Ureter (tissue), 1 donor: ENCODE data around the gene CENPF. TPM values are rescaled to one million over a fixed set of nuclear protein-coding genes. Genes with fewer than 3 reads are reported as not detected.
"Not testable (repeated sequence)": the region's sequence is repeated elsewhere in the genome, so short reads cannot be mapped to it uniquely, and the experiment has no call there.

Source experiments
- DNase-seq: peaks from one replicate; pipeline ENCODE4 v3.0.0-alpha.2; 2020; ENCODE audit warnings: low spot score
- total RNA-seq: library from RNA; stranded (reverse); gene quantifications from one replicate; pipeline ENCODE4 v1.2.4, GENCODE V29; 2023
- donor health status: DM: yes; HTN: yes; CAD: no.

Gene CENPF
- total RNA-seq, 1 donor from 2014 or later = 0.60 TPM

- DNase-seq = peak; percentile 41
Measured at GRCh38 chr1:214658785-214659184, 55.8 kb downstream of the CENPF start.

- no peak for DNase-seq
Measured at GRCh38 chr1:214660190-214660589, 57.2 kb downstream of the CENPF start.

- peak; percentile 47 for DNase-seq
Measured at GRCh38 chr1:214660900-214661299, 57.9 kb downstream of the CENPF start.

DNA sequence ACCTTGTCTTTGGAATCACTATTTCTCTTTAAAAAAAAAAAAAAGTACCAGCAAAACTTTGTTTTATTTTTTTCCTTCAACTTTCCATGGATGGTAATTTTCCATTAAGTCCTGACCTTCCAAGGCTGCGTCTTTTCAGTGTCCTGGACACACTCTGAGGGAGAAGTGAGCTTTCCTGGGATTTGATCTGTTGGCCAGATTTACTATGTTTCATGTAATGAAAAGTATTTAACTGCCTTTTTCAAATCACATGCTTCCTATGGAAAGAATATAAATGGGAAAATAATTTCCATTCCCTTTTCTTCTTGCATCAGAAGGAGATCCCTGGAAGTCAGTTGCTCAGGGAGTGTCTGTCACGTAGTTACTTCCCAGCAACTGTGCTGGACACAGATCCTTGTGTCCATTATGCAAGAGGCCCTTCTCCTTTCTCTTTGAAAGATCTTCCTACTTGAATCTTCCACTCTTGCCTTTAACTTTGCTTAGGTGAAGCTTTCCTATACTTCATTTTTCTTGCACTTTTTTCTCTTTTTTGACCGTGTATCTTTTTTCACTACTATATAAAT lies 59.3 kb downstream of the CENPF start:
- no peak for DNase-seq

DNA sequence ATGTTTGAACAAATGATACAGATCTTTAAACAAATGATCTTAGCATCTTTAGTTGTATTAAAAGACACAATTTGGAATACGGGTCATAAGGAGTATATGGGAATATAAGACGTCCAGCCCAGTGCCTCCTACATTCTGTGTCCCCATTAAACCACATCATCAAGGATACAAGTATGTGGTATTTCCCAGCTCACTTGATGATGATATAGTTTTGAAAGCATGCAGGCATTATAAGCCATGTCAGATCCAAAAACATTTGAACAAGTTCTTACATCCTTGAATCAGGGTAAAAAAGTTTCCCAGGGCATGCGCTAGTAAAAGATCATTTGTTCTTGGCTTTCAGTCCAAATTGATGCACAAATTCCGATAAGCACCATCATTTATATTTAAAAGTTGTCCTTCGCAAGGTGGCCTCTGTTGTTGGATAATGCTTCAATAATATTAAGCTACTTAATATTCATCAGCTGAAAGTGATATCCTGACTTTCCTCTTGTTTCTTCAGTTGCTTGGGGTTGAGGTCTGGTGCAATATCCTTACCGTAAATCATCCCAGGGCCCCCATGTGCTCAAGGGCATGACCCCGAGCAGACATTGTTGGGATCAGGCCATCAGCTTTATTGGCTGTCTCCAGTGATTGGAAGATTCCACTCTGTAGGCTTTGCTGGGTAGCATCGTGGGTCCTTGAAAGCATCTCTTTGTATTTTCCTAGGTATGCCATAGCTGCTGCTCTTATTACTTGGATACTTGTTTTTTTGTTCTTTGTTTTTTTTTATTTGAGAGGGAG lies 61.8 kb downstream of the CENPF start:
- no peak for DNase-seq

DNA sequence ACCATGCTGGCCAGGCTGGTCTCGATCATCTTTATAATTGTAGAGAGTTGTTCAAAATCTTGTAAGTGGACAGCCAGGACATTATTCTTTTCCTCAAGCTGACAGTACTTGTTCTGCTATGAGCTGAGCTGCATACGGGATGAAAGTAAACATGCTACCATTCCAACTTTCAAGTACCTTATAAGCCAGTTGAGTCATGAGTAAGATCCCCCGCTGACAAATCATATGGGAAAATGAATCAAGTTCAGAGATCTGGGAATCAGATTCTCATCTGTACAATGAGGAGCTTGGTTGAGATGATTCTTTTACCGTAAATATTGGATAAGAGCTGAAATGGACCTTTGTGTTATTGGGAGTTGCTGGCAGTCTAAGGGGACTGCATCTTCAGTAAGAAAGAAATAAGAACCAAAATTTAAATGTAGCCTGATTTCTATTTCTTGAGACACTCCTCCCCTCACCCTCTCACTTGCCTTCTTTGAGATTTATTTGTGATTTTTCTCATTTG lies 62.7 kb downstream of the CENPF start:
- DNase-seq = no peak

DNA sequence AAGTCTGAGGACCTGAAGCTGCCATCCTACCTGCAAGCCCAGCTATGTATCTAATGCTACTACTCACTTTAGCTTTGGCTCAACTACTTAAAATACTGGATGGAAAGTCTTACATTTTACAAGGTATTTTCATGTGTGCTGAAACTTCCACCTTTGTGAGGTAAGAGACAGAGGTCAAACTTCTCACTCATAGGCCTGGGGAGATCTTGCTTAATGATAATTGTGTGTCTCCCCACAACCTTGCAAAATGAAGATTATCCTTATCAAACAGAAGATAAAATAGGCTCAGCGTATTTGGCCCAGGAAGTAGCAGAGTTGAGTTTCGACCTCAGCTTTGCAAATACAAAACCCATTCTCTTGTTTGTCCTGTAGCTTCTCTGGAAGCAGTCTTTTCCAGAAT lies 63.7 kb downstream of the CENPF start:
- DNase-seq = no peak

DNA sequence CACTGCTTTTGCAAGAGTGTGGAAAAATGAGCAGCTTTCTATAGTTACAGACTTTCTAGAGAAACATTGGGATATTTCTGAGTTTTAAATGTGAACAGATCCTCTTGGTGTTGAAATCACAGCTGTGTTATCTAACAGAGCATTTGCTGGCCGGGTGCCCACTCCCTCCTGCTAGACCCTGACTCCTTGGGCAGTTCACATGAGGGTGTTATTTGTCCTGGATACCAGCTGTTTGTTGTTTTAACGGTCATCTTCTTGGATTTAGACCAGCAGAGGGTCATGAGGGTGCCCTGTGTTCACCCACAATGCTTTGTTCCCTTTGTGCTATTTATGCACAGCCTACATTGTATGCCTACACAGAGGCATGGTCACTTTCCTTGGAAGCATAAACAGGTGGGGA lies 67.1 kb downstream of the CENPF start:
- peak; percentile 46 for DNase-seq

DNA sequence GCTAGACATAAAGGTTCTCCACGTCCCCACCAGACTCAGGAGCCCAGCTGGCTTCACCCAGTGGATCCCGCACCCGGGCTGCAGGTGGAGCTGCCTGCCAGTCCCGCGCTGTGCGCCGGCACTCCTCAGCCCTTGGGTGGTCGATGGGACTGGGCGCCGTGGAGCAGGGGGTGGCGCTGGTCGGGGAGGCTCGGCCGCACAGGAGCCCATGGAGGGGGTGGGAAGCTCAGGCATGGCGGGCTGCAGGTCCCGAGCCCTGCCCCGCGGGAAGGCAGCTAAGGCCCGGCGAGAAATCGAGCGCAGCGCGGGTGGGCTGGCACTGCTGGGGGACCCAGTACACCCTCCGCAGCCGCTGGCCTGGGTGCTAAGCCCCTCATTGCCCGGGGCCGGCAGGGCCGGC lies 70.0 kb downstream of the CENPF start:
- DNase-seq = not testable (repeated sequence)

DNA sequence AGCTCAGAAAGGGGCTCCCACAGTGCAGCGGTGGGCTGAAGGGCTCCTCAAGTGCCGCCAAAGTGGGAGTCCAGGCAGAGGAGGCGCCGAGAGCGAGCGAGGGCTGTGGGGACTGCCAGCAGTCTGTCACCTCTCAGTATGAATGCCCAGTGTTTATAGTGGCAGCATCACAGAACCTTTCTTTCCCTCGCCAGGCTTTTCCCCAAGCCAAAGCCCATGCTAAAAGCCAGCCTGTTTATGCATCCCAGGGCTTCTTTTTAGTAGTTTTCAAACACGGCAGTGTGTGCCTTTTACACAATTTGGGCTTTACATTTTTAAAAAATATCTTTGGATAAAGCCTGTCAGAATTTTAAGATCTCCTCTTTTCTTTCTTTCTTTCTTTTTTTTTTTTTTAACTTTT lies 70.6 kb downstream of the CENPF start:
- DNase-seq = no peak

- not testable (repeated sequence) for DNase-seq
Measured at GRCh38 chr1:214675524-214675923, 72.5 kb downstream of the CENPF start.

DNA sequence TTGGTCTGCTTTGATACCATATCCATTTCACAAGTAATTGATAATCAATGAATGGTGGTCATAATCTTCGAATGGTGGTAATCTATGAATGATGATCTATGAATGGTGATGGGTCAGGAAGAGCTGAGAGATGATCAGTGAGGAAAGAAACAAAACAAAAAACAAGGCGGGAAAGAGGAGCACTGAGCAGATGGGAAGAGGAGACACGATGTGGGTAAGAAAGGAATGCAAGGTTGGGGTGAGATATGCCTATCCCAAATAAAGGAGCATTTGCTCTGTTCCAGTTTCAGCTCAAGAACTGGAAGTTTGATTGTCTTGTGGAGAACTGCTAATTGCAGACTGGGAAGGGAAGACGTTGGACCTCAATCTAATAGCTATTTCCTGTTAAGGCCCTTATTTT lies 73.8 kb downstream of the CENPF start:
- no peak for DNase-seq

DNA sequence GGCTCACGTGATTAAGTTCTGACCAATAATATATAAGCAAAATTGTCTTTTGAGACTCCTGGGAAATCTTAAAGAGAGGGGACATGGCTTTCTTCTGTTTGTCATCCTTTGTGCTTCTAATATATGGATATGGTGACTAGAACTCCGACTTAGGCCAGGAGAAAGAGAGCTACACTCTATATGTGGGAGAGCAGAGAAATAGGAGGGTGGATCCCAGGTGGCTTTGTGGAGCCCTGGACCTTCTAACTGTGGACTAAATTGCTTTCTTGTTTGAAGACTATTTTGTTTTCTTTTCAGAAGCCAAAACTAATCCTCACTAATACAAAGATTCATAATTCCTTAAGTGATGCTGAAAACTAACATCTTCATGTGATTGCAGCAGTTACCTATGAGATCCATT lies 75.0 kb downstream of the CENPF start:
- no peak for DNase-seq

DNA sequence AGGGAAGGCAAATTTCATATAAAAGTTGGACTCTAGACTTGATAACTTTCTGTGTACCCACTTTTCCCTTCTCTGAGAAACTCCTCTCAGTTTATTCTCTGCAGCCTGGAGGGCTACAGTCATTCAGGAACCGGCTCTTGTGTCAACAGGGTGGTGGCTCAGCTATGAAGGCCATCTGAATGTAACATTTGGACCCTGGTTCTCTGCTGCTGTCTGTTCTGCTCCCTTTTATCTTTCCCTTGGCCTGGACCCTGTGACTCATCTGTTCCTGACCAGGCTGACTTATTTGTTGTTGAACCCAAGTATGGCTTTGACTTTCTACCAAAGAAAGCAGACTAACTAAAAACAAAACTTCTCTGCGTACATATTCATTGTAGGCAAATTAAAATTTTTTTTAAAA lies 75.4 kb downstream of the CENPF start:
- no peak for DNase-seq

DNA sequence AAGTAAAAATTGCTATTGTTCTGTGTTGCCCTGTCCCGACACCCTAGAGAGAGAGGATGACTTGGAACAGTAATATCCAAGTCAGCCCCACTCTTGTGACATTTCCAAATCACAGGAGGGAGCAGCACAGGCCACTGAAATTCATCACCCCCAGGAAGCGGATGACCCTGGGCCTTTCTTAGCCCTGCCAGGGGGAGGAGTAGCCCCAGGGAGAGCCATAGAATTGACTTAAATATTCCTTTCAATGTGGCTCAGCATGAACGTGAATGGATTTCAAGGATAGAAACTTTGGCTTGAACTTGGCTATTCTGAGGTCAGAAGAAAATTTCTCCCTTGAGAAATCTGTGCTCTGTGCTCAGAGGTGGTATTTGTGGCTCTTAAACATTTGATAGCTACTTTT lies 80.6 kb downstream of the CENPF start:
- DNase-seq = no peak

DNA sequence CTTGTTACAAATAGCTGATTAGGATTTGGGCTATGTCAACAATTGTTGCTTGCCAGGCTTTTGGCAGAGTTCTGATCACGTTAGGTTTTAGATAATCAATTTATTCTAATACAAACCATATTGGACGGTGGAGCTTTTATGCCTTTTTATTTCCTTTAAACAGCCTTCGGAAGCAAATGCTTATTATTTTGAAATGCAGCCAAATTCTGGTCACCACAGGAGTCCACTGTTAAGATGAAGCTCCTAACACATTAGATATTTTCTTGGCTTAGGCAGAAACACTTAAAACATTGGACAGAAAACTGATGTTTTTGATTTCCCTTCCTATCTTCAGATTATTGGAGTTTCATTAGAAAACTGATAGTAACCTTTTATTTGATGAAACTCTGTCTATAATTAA lies 82.9 kb downstream of the CENPF start:
- DNase-seq = no peak

DNA sequence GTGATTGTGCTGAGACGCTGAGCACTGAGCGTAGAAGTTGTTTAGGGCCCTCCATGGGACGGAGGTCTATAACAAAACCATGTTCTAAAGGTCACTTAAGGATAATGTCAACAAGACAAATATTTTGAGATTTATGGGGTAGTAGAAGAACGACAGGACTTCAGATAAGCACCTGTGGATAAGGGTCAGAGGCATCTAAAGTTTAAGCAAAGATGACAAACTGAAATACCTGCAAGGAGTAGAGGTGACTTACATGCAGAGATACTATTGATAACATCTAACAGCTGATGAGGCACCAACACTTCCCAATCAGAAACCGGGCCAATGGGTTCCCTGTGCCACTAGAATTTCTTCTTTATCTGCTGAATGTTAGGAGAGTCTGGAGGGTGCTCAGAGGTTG lies 83.5 kb downstream of the CENPF start:
- DNase-seq = no peak

DNA sequence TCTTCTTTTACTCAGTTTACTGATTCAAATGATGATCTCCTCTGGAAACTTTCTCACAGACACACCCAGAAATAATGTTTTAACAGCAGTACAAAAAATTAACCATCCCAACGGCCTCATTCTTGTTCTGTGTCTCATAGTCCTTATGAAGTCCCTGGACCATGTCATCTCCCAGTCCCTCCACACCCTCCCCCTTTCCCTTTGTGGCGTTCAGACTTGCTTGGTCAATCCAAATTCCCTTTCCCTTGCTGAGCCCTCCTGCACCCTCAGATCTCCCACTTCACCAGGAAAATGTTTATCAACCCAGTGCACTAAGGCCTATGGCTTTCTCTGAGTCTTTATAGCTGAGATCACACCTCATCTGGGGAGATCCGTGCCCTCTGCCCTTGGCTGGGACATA lies 85.9 kb downstream of the CENPF start:
- DNase-seq = no peak

- no peak for DNase-seq
Measured at GRCh38 chr1:214694769-214695168, 91.8 kb downstream of the CENPF start.

DNA sequence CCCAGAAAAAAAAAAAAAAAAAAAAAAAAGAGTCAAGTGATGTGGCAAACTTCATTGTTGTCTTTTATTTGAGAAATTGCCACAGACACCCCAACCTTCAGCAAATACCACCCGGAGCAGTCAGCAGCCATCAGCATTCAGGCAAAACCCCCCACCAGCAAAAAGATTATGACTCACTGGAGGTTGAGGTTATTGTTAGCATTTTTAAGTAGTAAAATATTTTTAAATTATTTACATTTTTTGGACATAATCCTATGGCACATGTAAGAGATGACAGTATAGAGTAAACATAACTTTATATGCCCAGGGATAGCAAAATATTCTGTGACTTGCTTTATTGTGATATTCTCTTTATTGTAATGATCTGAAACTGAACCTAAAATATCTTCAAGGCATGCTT lies 95.6 kb downstream of the CENPF start:
- DNase-seq = no peak

DNA sequence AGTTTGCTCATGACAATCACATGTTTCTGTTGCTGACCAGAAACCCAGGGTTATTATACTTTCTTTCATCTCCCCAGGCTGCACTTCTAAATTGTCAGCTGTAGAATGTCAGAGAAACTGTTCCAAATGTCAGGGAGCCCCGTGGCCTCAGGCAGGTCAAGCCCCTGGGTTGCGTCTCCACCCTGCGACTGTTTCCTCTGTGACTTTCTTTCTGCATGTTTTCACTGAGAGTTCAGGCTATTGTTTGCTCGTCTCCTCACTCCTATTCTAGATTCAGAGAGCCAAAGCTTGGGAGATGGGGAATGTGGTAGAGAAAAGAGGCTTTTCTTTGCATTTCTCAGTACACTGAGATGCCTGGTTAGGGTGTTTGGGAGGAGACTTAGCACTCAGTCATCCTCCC lies 97.4 kb downstream of the CENPF start:
- DNase-seq = no peak

GRCh38 chr1:214702556-214702955 lies 99.6 kb downstream of the CENPF start:
- DNase-seq = no peak

- DNase-seq = no peak
Measured at GRCh38 chr1:214707306-214708087, 104.5 kb downstream of the CENPF start.
